Measurements from ENCODE around the gene MBP.
A peak's percentile ranks its signal among the peaks of the same experiment; 100 is the strongest.

The MBP gene

DNA sequence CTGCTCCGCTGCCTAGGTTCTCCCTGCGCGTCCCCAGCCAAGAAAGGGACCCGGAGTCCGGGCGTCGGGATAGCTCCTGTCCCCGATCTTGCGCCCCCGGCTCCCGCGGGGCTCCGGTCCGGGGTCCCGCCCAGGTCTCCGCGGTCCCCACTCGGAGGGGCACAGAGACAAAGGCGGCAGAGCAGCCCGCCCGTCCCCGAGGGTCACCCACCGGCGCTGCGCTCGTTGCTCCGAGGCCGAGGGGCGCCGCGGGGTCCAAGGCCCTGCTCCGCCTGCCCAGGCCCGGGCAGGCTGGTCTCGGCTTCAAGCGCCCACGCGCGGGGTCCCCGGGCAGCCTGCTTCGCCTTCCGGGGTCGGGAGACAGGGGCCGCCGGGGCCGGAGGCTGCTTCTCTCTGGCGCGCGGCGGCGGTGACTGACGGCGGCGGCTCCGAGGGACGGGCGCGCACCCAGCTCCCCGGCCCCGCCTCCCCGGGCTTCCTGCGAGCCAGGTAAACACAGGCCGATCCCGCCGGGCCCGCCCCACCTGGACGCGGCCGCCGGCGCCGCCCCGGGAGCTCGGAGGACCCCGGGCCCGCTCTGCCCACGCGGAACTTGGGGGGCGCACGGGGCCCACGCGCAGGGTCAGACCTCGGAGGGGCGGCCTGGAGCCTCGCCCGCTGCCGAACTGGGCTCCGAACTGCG is at the start of gene MBP:
Gene MBP, minus strand, starts transcription at position 415 of the 682 bp plus-strand sequence. CDS start 27,522 bp downstream, outside the sequence.
- peak; percentile 61 to 72 for DNase-seq

DNA sequence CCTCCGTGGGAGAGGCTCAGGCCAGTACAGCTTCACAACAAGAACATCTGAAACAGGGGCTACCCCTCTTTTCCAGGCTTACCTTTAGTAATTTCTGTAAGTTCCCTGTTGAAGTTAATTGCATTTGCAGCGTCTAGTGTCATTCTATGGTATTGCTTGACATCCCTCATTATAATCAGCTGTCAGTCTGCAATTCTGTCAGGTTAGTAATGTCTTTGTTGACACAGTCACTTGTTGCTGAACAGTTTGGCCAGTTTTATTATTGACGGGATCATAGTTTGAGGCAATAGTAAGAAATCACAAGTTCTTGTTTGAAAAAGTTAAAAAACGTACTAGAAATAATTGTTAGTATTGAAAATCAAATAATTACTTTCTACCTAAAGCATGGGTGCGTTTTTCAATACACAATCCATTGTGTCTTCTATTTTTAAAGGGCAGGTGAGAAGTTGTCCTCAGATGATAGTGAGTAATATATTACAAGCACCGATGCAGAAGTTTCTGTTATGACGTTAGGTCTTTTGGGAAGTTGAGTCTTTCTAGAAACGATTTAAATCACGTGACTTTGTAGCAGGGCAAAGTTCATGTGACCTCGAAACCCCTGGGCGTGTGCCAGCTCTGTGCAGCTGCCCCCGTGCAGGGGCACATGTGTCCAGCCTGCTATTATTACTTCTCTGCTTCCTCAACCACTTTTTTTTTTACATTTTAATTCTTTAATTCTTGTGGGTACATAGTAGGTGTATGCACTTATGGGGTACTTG is 49.5 kb upstream of the MBP start:
- no peak for DNase-seq

DNA sequence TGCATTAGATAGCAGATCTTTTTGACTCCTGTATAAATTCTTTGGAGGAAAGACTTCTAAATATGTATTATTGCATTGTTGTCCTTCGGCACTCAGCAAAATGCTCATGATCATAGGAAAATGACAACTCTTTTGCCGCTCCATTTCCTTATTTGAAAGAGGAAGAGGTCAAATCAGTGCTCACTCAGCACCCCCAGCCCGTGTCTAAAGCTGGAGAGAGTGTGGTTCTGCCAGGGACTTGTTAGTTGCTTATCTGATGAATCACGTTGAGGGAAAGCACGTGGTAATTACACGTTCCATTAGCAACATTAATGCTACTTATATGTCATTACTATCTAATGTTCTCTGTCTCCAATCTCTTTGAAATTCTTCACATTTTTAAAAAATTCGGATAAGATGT is 46.0 kb upstream of the MBP start:
- no peak for DNase-seq

DNA sequence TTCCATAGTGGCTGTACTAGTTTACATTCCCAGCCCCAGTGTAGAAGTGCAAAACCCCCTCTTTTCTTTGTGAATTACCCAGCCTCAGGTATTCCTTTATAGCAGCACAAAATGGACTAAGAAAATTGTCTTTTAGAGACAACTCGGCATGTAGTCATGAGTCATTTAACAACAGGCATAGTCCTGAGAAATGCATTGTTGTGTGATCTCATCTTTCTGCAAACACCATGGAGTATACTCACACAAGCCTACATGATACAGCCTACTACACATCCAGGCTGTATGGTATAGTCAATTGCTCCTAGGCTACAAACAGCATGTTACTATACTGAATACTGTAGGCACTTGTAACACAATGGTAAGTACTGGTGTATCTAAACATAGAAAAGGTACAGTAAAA is 44.4 kb upstream of the MBP start:
- DNase-seq = no peak

DNA sequence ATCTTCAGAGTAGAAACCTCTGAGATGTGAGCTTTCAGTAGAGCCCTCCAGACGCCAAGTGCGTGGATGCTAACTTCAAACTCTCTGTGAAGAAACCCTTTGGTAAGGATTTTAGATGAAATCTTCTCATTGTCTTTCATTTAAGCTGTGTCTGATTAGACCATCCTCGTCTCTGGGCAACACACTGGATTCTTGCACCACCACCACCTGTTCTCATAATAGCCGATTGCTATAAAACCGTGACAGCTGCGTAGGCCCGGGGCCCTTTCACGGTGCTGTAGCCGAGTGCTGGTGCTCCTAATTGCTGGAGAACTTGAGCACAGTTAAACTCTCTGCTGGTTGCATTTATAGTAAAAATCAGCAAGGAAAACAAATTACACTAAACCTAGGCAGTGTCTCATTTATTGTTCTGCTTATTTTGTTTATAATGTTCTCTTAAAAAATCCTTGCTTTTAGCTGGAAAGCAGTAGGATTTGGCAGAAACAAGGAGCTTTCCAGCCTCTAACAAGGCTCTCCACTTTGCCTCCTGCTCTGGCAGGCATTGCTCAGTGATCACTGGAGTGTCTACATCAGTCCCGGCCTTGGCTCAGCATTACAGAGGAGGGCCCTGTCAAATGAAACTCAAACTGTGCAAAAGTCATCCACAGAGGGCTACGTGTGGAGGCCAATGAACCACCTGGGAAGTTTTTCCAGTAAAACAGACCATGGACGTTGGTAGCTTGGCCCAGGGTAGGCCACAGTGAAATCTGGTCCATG is 40.9 kb upstream of the MBP start:
- no peak for DNase-seq

DNA sequence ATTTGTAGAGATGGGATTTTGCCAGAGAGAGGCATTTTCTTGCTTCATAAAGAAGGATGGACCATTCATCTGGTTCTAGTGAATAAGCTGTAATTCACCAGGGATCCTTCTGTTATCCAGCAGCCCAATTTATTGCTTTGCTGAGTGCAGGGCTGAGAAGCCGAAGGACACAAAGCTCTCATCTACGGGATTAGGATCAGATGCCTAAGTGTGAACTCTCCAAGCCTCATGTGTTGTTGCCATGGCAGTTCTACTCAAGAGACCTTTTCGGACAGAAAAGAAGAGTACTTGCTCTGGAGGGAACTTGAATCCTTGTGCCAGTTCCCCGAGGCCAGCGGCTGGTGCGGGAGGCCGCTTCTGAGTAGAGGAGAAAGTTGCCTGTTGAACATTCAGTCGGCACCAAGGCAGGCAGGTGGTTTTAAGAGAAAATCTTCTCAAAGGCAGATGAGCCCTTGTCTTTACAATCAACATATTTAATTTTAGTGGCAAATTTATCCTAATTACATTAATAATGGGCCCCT is 38.4 kb upstream of the MBP start:
- DNase-seq = no peak

DNA sequence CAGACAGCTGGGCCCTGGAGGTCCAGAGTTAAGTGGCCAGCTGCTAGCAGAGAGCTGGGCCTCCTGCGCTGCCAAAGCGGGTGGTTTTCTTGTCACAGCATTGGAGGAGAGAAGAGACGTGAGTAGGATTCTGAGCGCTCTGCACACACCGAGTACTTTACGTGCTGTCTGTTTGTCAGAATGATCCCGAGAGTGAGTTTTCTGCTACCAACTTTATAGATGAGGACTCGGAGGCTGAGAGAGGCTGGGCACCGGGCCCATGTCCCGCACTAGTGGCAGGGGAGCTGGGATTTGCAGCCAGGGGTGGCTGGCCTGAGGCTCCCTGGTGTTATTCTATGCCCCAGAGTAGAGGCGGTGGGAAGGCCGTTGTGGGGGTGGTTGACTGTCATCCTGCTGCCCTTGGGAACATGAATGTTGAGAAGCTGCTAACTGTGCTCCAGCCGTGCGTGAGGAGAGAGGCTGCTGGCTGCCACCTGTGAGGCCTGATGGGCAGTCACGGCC is 36.3 kb upstream of the MBP start:
- DNase-seq = no peak

DNA sequence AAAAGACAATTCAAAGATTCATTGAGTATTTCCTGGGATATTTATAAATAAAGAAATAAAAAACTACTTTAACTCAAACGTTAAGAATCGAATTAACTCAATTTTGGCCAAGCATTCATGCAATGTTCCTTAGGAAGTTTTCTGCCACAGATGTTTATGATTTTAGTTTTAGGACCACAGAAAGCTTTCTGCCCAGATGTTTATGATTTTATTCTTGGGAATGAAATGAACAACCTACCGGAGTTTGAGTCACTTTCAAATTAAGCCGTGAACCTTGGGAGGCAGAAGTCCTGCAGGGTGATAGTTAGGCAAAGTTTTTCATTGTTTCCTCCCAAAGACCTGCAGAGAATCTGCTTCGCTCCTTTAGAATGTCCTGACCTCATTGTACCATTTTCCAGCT is 34.7 kb upstream of the MBP start:
- no peak for DNase-seq

DNA sequence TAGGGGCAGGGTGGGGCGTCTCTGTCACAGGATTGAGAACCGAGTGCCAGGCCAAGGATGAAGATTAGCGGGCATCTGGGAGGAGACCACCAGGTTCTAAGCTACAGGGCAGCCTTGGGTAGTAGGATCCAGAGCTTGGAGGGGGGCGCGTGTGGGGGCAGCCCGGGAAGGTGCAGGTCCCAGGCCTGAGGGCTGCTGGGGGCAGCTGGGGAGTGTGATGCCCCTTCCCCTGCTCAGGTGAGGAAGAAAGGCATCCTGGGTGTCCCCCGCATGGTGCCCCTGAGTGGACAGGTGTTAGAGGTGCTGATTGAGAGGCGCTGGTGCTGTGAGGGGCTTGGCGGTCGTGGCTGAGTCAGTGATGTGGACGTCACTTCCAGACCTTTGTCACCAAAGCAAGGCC is 33.9 kb upstream of the MBP start:
- DNase-seq = no peak

DNA sequence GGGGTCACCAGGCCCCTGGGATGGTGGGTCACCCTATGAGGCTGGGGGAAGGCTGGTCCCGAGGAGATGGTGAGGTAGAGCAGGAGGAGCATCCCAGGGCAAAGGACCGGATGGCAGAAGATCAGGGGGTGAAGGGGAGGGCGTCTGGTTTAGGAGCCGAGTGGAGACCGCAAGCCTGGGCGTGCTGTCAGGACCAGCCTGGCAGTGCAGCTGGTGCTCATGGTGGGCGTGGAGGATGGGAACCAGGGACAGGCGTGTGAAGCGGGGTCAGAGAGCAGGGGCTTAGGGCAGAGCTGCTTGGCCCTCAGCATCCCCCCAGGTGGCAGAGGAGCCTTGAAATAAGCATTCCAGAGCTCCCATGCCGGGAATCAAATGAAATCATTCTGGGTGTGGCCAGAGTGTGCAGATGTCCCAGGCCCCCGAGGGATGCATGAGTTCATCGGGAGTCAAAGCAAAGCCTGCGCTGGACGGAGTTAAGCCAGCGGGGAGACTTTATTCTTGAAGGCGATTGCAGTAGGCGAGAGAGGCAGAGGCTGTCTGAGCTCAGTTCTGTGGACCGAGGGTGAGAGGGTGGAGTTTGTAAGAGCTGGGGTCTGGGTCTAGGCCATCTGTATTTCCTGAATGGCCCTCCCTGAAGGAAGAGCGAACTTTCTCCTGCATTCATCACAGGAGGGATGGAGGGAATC is 33.1 kb upstream of the MBP start:
- no peak for DNase-seq

DNA sequence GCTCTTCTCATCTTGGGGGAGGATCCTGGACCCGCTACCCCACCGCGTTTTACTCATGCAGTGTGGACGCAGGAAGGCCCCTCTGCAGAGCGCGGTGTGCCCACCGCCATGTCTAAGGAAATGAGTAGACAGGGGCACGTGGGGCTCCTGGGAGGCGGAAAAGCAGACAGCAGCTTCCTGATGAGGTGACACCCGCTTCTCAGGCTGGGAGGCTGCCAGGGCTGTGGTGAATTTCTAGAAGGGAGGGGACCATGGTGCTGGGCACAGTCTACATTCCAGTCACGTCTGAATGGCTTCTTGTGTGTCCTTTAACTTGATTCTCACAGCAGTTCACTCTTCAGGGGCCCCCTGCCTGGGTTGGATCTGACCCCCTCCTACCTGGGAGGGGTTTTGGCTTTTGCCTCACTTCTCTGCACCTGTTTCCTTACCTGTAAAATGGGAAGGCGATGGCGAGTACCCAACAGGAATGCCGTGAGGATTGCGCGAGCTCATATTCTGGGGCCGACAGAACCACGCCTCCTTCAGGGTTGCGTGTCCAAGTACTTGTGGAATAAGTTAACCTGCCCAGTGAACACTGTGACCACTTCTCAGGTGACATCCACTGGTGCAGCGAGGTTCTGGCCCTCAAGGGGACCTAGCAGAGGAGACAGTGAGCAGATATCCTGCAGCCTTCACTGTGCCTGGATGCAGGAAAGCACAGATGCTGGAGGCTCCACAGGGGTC is 32.3 kb upstream of the MBP start:
- no peak for DNase-seq

DNA sequence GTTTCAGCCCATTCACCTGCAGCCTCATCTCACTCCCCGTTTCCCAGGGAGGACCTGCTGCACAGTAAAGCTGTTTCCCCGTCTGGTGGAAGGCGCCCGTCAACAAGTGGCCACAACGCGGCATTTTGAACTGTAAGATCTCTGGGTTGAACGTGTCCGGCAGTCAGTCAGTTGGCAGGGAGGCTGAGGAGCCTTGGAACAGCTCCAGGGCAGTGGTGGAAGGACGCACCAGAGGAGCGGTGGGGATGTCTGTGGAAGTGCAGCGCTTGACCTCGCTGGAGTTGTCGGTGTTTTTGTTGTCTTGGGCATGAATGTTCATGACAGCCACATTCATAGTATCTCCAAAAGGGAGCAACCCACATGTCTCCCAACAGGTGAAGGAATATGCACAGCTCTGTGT is 31.4 kb upstream of the MBP start:
- DNase-seq = no peak

DNA sequence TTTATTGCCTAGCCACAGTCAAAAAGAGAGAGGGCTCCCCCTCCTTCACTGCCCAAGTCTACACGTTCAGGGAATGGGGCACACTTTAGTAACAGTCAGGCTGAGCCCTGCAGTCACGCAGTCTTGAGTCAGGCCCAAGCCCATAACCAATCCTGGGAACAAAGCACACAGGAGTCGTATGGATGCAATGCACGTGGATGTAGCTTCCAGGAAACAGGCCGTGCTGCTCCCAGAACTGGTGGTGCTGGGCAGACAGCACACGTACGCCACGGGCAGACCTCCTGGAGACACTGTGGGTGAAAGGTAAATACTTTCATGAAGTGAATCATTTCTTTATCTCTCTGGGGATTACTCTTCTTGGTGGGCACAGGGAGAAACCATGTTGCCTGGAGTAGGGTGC is 30.0 kb upstream of the MBP start:
- no peak for DNase-seq

DNA sequence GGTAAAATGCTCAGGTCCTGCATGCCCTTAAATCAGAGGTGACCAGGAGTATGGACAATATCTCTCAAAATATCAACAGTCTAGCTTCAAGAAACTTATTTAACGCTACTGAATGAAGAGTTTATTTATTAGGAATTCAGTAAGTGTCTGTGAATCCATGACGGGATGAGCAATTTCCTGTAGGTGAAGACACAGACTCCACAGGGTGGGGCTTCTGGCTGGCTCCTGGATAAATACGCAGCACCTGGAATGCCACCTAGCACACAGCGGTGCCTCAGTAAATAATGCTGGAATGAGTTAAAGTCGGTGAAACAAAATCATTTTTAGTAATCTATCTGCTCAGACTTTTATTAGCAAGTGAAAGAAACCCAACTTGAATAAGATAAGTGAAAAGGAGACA is 29.4 kb upstream of the MBP start:
- DNase-seq = no peak

DNA sequence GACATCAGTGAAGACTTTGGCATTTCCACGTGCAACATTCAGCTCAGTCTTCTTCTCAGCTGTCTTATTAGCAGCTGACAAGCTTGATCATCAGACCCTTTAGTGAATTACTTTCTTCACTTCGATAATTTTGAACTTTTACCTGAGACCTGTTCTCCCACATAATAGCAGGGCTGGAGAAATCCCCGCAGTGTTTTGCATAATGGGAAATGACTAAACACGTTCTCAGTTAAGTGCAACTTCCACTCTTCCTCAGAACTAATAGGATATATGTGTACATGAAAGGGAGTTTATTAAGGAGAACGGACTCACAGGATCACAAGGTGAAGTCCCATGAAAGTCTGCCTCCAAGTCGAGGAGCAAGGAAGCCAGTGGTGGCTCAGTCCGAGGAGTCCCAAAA is 28.8 kb upstream of the MBP start:
- no peak for DNase-seq

DNA sequence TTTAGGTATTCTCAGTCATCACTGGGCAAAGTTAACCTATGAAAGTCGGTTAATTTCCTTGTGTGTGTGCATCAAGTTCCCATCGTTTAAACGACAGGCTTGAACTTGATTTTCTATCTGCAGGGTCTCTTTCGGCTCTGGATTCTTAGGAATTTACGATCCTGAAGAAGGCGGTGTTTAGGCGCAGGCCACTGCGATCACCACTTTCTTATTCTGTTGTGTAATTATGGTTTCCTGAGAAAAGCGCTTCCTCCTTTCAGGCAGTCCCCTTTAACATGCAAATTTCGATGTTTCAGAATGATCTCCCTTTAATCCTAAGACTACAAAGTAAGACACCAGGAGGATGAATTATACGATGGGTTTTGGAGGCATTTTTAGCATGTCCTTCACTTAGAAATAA is 27.9 kb upstream of the MBP start:
- DNase-seq = no peak

DNA sequence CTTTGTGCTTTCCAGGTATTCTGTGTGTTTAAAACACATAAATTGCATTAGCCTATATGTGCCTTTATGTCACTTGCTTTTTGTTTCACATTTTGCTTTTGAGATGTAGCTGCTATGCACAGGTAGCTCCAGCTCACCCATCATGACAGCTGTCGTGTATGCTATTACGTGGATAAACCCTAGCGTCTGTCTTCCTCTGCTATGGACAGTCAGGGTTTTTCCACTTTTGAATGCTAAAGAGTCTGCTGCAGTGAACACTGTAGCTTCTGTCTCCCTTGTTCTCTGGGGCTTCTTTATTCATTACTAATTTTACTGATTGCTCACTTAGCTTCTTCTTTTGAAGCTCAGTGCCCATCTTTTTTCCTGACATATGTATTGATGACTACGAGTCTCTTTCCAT is 24.7 kb upstream of the MBP start:
- no peak for DNase-seq

DNA sequence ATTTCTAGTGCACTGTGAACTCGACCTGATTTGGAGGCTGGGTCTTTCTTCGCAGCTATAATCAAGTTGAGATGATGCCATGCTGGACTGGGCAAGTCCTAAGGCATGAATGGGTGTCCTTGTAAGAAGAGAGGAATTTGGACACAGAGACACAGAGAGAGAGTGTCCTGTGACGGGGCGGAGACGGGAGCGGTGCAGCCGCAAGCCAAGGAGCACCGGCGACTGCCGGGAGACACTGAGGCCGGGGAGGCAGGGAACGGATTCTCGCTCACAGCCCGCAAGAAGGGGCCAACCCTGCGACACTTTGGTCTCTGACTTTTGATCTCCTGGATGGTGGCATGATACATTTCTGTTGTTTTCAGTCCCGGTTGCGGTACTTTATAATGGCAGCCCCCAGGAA is 22.4 kb upstream of the MBP start:
- DNase-seq = no peak

DNA sequence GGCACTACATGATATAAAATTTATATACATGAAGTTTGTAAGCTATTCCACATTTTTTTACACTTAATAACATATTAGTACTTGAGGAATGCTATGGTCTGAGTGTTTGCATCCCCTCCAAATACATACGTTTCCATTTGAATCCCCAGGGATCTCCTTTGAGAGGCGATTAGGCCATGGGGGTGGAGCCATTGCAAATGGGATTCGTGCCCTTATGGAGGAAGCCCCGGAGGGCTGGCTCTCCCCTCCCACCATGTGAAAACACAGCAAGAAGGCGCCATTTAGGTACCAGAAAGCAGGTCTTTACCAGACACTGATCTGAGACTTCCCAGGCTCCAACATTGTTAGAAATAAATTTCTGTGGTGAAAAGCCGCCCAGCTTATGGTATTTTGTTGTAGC is 20.8 kb upstream of the MBP start:
- DNase-seq = no peak

DNA sequence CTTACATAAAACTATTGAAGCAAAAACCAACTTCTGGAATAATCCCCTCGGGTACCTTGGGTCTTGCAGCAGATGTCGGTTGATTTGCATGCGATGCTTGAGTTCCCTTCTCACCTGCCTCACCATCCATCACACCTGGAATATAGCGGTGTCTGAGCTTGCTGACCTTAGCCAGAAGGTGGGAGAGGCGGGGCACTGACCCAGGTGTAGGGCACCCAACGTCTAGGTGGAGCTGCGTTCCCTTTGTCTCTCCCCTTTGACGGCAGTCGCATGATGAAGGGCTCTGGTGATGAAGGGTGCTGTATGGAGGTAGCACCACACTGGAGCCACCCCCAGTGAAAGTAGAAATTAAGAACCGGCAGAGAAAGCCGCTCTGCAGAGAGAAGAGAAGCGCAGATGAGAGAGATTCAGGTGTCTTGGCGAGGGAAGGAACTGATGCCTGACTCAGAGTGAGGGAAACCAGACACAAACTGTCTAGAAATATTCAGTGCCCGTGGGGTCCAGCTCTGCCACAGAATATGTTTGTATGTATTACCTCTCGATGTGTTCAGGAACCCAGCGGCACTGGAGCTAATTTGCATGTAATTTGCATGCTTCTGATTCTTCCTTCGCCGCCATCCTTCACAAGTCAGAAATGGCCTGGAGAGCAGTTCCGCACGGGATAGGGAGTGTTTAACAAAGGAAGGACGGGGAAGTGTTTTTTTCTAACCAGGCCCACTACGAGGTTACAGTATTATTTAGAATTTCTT is 19.4 kb upstream of the MBP start:
- DNase-seq = no peak

DNA sequence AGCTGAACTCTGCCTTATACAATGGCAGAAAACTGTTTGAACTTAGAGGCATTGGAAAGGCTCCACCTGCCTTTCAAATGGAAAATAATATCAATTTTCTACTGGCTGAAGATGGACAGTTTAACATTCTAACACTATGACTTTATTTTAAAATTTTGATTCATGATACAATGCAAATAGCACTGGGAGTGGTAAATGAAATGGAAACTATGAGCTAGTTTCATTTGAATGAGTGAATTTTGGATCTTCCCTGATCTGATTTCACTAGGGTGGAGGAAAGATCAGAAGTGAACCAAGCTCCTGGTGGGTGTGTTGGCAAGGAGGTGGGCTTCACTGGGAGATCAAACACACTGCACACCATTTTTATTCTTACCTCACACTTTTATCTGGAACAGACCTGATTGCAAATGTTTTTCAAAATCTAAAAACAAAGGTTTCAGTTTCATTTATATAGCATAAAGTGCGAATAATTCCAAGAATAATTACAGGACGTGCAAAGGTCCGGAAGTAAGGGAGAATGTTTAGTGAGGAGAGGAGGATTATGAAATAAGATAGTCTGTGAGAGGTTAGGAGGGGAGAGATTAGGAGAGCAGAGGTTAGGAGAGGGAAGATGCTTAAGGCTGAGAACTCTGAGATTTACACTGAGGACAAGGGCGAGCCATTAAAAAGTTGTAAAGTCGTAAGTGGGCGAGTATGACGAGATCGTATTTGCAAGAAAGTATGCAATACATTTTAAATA is 18.6 kb upstream of the MBP start:
- DNase-seq = no peak

All from stimulated activated CD4-positive, alpha-beta T cell treated with anti-CD3 and anti-CD28 coated beads, Interleukin-4, amount 100 ng/mL, for 4 hours (primary cell).